SK-N-SH (cell line): ENCODE data around the gene MILR1. TPM values are rescaled to one million over a fixed set of nuclear protein-coding genes. Genes with fewer than 3 reads are reported as not detected.

ENCODE experiments used
- CTCF ChIA-PET: fragments of 300-600, 350-600 bp; formaldehyde crosslinking; extraction: SDS; loops from one replicate; lab custom pipeline; 2021; lab: Yijun Ruan, JAX
- POLR2A ChIA-PET: fragments of 350-600 bp; sonication (Branson Sonifier 250); formaldehyde crosslinking; extraction: SDS; loops from one replicate; lab custom pipeline; 2020; ENCODE audit warnings: antibody characterized with exemption, inconsistent platforms; lab: Yijun Ruan, JAX
- DNase-seq: peaks from one replicate; pipeline ENCODE4 v3.0.0; 2012
- H2AFZ ChIP-seq: fragments of 200-600 bp; sonication (generic); 2 replicates; pipeline ENCODE4 v1.8.1; 2016; ENCODE audit warnings: antibody characterized with exemption, mild to moderate bottlenecking, low read depth
- H3F3A ChIP-seq: fragments of 200-600 bp; sonication (generic); replicated peaks from 2 replicates; pipeline ENCODE3; 2016; ENCODE audit warnings: antibody characterized with exemption, mild to moderate bottlenecking; ENCODE audit not compliant: insufficient read depth
- H3K27ac ChIP-seq, 2 experiments: fragments of 200-500 bp in 1 of 2; fragments of 200-600 bp in 1 of 2; sonication (Bioruptor generic) in 1 of 2; sonication (generic), shearing (Covaris generic) in 1 of 2; 2 replicates each; pipeline versions ENCODE4 v1.5.1 to v1.6.1; 2014 to 2016; ENCODE audit warnings: low read depth in 2 of 2, inconsistent platforms in 1 of 2, low read length in 1 of 2, mild to moderate bottlenecking in 1 of 2, mixed read lengths in 1 of 2
- H3K27me3 ChIP-seq: fragments of 200-600 bp; sonication (generic), shearing (Covaris generic); 2 replicates; pipeline ENCODE4 v1.6.1; 2016; ENCODE audit warnings: mixed run types; ENCODE audit not compliant: insufficient read depth
- H3K36me3 ChIP-seq, 2 experiments: fragments of 200-500 bp in 1 of 2; fragments of 200-600 bp in 1 of 2; sonication (Bioruptor generic) in 1 of 2; sonication (generic) in 1 of 2; replicated peaks in 1 of 2; 2 replicates each; pipeline versions ENCODE3 to v1.5.1; 2014 to 2016; ENCODE audit warnings: low read length in 1 of 2, mild to moderate bottlenecking in 1 of 2; ENCODE audit not compliant: insufficient read depth in 2 of 2, control insufficient read depth in 1 of 2
- H3K4me1 ChIP-seq, 2 experiments: fragments of 200-500 bp in 1 of 2; fragments of 200-600 bp in 1 of 2; sonication (Bioruptor generic) in 1 of 2; sonication (generic), shearing (Covaris generic) in 1 of 2; 2 replicates each; pipeline versions ENCODE4 v1.5.1 to v1.6.1; 2014 to 2016; ENCODE audit warnings: low read depth in 1 of 2, low read length in 1 of 2, mixed run types in 1 of 2; ENCODE audit not compliant: insufficient read depth in 2 of 2, control insufficient read depth in 1 of 2
- H3K4me2 ChIP-seq: fragments of 200-600 bp; sonication (generic), shearing (Covaris generic); 2 replicates; pipeline ENCODE4 v1.6.1; 2017; ENCODE audit warnings: mixed run types
- H3K4me3 ChIP-seq, 2 experiments: fragments of 200-500 bp in 1 of 2; fragments of 200-600 bp in 1 of 2; sonication (Bioruptor generic) in 1 of 2; sonication (generic), shearing (Covaris generic) in 1 of 2; 2 replicates each; pipeline versions ENCODE4 v1.5.1 to v1.8.1; 2014 to 2016; ENCODE audit warnings: low read depth in 2 of 2, inconsistent platforms in 1 of 2, low read length in 1 of 2, mild to moderate bottlenecking in 1 of 2, mixed read lengths in 1 of 2, moderate library complexity in 1 of 2
- H3K79me2 ChIP-seq: fragments of 200-600 bp; sonication (generic); 2 replicates; pipeline ENCODE4 v1.8.1; 2017; ENCODE audit warnings: mild to moderate bottlenecking; ENCODE audit not compliant: insufficient read depth
- H3K9ac ChIP-seq: fragments of 200-600 bp; sonication (generic); 2 replicates; pipeline ENCODE4 v1.6.1; 2017; ENCODE audit warnings: mixed run types
- H3K9me2 ChIP-seq: fragments of 200-600 bp; sonication (generic); 2 replicates; pipeline ENCODE4 v1.6.1; 2017; ENCODE audit warnings: mixed run types
- H3K9me3 ChIP-seq: fragments of 200-600 bp; sonication (generic); 2 replicates; pipeline ENCODE4 v1.6.1; 2017; ENCODE audit warnings: mixed run types, mild to moderate bottlenecking, moderate library complexity
- H4K20me1 ChIP-seq: fragments of 200-600 bp; sonication (generic); 2 replicates; pipeline ENCODE4 v1.6.1; 2017; ENCODE audit warnings: mild to moderate bottlenecking, mixed run types; ENCODE audit not compliant: insufficient read depth
- FOXM1 ChIP-seq: IDR thresholded peaks from 2 replicates; pipeline ENCODE4 v1.4.0; 2012; ENCODE audit warnings: low read depth, mild to moderate bottlenecking
- GATA2 ChIP-seq: sonication (generic); formaldehyde crosslinking; IDR thresholded peaks from 2 replicates; pipeline ENCODE4 v1.5.0; 2020; ENCODE audit warnings: mild to moderate bottlenecking, missing genetic modification reagents
- MEF2A ChIP-seq: IDR thresholded peaks from 2 replicates; pipeline ENCODE4 v1.4.0; 2012; ENCODE audit warnings: low read depth, borderline replicate concordance
- NRF1 ChIP-seq: IDR thresholded peaks from 2 replicates; pipeline ENCODE4 v1.6.1; 2012; ENCODE audit warnings: low read depth, mild to moderate bottlenecking, low read length
- PBX3 ChIP-seq: IDR thresholded peaks from 2 replicates; pipeline ENCODE4; 2012
- RCOR1 ChIP-seq: fragments of 150-350 bp; IDR thresholded peaks from 2 replicates; pipeline ENCODE4 v1.6.1; 2017; ENCODE audit warnings: antibody characterized with exemption, low read length
- RFX5 ChIP-seq: IDR thresholded peaks from 2 replicates; pipeline ENCODE4 v1.6.1; 2012; ENCODE audit warnings: mild to moderate bottlenecking, improper control_type of control experiment, low read length
- SMC3 ChIP-seq: IDR thresholded peaks from 2 replicates; pipeline ENCODE4 v1.6.1; 2012; ENCODE audit warnings: low read depth, low read length, improper control_type of control experiment
- TCF12 ChIP-seq: IDR thresholded peaks from 2 replicates; pipeline ENCODE4 v1.4.0; 2012
- TEAD4 ChIP-seq: IDR thresholded peaks from 2 replicates; pipeline ENCODE4 v1.4.0; 2012; ENCODE audit warnings: mild to moderate bottlenecking, borderline replicate concordance; ENCODE audit not compliant: insufficient read depth
- USF1 ChIP-seq: IDR thresholded peaks from 2 replicates; pipeline ENCODE4 v1.4.0; 2012; ENCODE audit warnings: low read depth, borderline replicate concordance
- YY1 ChIP-seq: IDR thresholded peaks from 2 replicates; pipeline ENCODE4 v1.4.0; 2012; ENCODE audit warnings: low read depth, mild to moderate bottlenecking
- WGBS: methylation state at CpG from one replicate; pipeline ENCODE4 v1.1.6; 2017; ENCODE audit warnings: low lambda C conversion rate; 5-methylcytosine and 5-hydroxymethylcytosine counted together
- polyA plus RNA-seq, 3 experiments: library from polyadenylated mRNA; depleted of rRNA; stranded (reverse); fragments of >200 nt; gene quantifications; 2 replicates each; pipeline ENCODE4 v1.2.3, GENCODE V29; 2012
- TF ChIP-seq, protein P1 (sequence below): IDR thresholded peaks from 2 replicates; pipeline ENCODE4 v1.6.1; 2012; ENCODE audit warnings: mild to moderate bottlenecking, low read depth, low read length, moderate library complexity
- TF ChIP-seq, protein P2 (sequence below): fragments of 150-350 bp; IDR thresholded peaks from 2 replicates; pipeline ENCODE4 v1.6.1; 2017; ENCODE audit warnings: antibody characterized with exemption, low read length, low read depth, borderline replicate concordance

MILR1 gene
- polyA plus RNA-seq, 1 of the 3 experiments (the other 2 are of a cell fraction): 4.9 TPM

GRCh38 chr17:64496348-64496785 lies 47.5 kb downstream of the MILR1 start:
- peak overlapping the region; percentile 78 to 81 for H3K4me3 ChIP-seq
- peak overlapping the region; percentile 60; the same call in 1 of the 2 replicates for H2AFZ ChIP-seq
- H3K4me2 ChIP-seq: peak overlapping the region; percentile 90
- H3K9me3 ChIP-seq: no peaks in the 10 kb centered on the region
- ChIA-PET POLR2A (interaction anchor here (0.7 to 4.2 kb wide), 7 partner anchors 8 to 166 kb away, joined by 3 to 140 read pairs (median 5); partner anchors contain the start of genes CEP95 and DDX5), CTCF (interaction anchor here (0.6 to 13.6 kb wide), 14 partner anchors 9 to 281 kb away, joined by 3 to 122 read pairs (median 4); partner anchors contain the start of genes CEP95 and DDX5)
- H3K36me3 ChIP-seq: peaks cover 55% of the 10 kb centered on the region in 2 experiments
- DNase-seq: no peak
- H3K9ac ChIP-seq: peak overlapping the region; percentile 67
- peaks cover 43% of the 10 kb centered on the region for H4K20me1 ChIP-seq
- H3F3A ChIP-seq: peaks cover 47% of the 10 kb centered on the region
- H3K9me2 ChIP-seq: no peaks in the 10 kb centered on the region
- H3K79me2 ChIP-seq: peaks cover 70% of the 10 kb centered on the region
- peaks cover 24% of the 10 kb centered on the region in 2 experiments for H3K4me1 ChIP-seq
- no peaks in the 10 kb centered on the region for H3K27me3 ChIP-seq
- WGBS: under 1% methylated on average over 20 of the region's 20 CpGs
- H3K27ac ChIP-seq: peak overlapping the region; percentile 87 to 99
- TF ChIP-seq MEF2A (no peak), TEAD4 (no peak), FOXM1 (no peak), SMC3 (no peak), USF1 (no peak), PBX3 (no peak), YY1 (no peak), RFX5 (no peak), RCOR1 (no peak), GATA2 (CRISPR knock-in tag) (no peak), TCF12 (no peak), NRF1 (no peak)
- TF ChIP-seq, protein P1, sequence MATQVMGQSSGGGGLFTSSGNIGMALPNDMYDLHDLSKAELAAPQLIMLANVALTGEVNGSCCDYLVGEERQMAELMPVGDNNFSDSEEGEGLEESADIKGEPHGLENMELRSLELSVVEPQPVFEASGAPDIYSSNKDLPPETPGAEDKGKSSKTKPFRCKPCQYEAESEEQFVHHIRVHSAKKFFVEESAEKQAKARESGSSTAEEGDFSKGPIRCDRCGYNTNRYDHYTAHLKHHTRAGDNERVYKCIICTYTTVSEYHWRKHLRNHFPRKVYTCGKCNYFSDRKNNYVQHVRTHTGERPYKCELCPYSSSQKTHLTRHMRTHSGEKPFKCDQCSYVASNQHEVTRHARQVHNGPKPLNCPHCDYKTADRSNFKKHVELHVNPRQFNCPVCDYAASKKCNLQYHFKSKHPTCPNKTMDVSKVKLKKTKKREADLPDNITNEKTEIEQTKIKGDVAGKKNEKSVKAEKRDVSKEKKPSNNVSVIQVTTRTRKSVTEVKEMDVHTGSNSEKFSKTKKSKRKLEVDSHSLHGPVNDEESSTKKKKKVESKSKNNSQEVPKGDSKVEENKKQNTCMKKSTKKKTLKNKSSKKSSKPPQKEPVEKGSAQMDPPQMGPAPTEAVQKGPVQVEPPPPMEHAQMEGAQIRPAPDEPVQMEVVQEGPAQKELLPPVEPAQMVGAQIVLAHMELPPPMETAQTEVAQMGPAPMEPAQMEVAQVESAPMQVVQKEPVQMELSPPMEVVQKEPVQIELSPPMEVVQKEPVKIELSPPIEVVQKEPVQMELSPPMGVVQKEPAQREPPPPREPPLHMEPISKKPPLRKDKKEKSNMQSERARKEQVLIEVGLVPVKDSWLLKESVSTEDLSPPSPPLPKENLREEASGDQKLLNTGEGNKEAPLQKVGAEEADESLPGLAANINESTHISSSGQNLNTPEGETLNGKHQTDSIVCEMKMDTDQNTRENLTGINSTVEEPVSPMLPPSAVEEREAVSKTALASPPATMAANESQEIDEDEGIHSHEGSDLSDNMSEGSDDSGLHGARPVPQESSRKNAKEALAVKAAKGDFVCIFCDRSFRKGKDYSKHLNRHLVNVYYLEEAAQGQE: no peak
- TF ChIP-seq, protein P2, sequence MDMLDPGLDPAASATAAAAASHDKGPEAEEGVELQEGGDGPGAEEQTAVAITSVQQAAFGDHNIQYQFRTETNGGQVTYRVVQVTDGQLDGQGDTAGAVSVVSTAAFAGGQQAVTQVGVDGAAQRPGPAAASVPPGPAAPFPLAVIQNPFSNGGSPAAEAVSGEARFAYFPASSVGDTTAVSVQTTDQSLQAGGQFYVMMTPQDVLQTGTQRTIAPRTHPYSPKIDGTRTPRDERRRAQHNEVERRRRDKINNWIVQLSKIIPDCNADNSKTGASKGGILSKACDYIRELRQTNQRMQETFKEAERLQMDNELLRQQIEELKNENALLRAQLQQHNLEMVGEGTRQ: no peak
